ENCODE results near the gene MYO7B.

Gene MYO7B

GRCh38 chr2:127535422-127535901 is at the start of gene MYO7B:
TSS of gene MYO7B (plus strand) at chr2:127535683. CDS start at chr2:127559723, 24,040 bp downstream.
- no peak for DNase-seq

DNA sequence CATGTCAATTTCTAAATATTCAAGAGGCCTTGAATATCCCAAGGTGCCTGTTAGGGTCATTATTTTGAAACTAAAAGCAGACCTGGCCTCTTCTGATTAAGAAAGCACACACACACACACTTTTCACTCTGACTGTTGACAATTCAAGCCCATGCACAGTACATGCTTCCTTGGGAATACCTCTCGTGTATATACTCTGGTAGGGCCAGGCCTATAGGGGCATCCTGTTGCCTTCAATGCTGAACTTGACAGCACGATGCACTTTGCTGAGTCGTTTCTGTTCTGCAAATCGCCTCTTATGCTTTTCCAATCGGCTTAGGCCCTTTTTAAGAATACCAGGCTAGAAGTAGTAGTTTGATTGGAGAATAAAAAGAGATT is 49.8 kb upstream of the MYO7B start:
- DNase-seq, result no peak

GRCh38 chr2:127486247-127487058 is 49.0 kb upstream of the MYO7B start:
- DNase-seq, result no peak

GRCh38 chr2:127490283-127490682 is 45.2 kb upstream of the MYO7B start:
- DNase-seq, result no peak

- DNase-seq, result no peak
These were observed 37.1 kb upstream of the MYO7B start for GRCh38 chr2:127498386-127498785.

DNA sequence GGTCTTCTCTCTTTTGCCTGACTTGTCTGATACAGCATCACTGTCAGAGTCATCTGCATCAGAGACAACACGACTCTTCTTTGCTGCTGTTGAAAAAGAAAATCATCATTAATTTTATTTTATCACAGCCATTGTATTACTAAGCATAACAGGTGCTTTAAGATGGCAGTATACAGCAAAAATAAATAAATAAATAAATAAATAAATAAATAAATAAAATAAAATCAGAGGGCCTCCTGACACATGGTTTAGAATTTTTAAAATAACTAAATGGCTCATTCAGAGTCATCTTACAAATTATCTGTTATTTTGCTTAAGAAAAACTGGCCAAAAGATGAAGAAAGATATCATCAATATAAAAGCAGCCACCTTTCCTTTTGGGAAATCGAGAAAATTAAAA is 32.0 kb upstream of the MYO7B start:
- no peak for DNase-seq

GRCh38 chr2:127504552-127505430 is 30.7 kb upstream of the MYO7B start:
- DNase-seq, result no peak

DNA sequence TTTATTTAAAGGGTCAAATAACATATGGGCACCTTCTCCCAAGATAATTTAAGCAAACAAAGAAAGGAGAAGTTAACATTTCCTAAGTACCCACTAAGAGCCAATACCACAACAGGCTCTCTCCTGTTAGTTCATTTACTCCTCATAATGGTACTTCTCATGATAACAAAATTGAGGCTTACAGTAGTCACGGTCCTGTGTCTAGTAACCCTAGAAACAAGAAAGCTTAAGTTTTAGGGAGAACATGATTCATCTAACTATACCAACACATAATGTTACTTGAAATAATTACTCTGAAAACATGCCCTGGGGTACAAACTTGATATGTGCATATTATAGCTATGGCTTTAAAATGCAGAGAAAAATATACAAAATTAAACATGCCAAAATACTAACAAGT is 29.0 kb upstream of the MYO7B start:
- no peak for DNase-seq

GRCh38 chr2:127508023-127508630 is 27.4 kb upstream of the MYO7B start:
- DNase-seq, result peak in 1 of 58 donors; percentile 45

DNA sequence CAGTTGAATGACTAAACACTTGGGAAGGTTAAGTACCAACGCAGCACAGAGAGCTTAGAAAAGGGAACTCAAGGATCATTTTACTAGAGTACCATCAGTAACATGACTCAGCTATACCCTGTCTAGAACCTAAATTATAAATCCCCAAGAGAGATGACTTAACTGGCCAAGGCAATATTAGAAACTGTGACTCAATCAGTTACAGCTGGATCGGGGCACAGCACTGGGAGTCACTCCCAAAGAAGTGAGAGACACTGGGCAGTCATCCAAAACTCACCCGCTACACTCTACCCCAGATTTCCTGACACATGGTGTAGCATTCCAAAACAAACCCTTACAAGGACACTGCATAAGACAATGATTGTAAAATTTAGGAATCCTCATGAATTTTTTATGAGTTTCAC is 26.9 kb upstream of the MYO7B start:
- peak in 48 of 58 donors; percentile 11 to 88 (median 54) for DNase-seq

- DNase-seq, result no peak
These were observed 25.4 kb upstream of the MYO7B start for GRCh38 chr2:127510073-127510472.

DNA sequence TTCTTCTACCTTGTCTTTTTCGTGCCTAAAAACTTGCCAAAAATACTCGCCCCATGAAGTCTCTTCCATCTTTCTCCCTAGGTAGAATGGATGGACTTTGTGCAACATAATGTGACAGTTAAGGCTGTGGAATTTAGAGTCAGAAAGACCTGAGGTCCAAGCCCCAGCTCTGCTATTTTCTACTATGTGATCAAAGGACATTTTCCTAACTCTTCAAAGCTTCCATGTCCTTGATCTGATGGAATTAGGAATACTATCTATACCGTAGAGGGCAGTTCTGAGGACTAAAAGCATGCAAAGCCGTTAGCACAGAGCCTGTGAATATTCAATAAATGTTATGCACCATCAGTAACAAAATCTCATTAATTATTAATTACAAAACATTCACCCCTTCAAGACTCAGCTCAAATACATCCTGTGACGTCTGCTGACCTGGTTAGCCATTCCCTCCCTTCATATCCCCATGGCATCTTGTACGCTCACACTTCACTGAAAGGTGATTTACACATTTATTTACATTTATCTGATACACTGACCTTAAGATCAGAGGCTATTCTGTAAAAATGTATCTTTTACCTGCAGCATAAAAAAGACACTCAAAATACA is 24.3 kb upstream of the MYO7B start:
- no peak for DNase-seq

DNA sequence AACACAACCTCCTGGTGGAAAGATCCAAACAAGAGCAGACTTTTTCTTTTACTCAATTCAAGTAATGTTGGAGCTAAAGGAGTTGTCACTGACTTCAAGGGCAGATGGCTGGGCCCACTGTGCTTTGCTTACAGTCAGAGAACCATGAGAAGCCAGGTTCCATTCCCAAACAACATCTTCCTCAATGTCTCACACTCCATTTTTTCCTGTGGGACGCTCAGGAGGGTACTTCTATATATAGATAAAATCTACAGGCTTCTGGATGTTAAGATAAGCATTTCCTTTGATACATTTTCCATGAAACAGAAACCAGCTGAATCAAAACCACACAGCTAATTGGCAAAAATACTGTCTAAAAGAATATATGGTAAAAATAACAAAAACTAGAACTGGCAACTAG is 23.6 kb upstream of the MYO7B start:
- no peak for DNase-seq

- no peak for DNase-seq
These were observed 23.1 kb upstream of the MYO7B start for GRCh38 chr2:127512362-127512761.

DNA sequence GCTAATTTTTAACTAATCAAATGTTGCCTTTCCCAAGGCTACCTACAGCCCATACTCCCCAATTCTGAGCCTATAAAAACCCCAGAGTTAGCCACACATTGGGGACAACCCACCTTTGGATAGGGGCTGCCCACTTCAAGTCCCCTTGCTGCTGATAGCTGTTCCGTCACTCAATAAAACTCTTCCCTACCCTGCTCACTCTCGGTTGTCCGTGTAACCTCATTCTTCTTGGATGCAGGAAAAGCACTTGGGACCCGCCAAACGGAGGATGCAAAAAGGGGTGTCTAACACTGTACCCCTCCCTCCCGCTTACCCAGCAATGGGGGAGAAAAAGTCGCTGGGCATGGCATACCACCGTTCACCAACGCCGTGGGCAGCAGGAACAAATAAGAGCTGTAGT is 21.4 kb upstream of the MYO7B start:
- peak in 2 of 58 donors; percentile 49 to 60 for DNase-seq

GRCh38 chr2:127514485-127514884 is 21.0 kb upstream of the MYO7B start:
- DNase-seq, result peak in 41 of 58 donors; percentile 12 to 85 (median 54)

GRCh38 chr2:127515383-127515915 is 20.0 kb upstream of the MYO7B start:
- DNase-seq, result no peak

DNA sequence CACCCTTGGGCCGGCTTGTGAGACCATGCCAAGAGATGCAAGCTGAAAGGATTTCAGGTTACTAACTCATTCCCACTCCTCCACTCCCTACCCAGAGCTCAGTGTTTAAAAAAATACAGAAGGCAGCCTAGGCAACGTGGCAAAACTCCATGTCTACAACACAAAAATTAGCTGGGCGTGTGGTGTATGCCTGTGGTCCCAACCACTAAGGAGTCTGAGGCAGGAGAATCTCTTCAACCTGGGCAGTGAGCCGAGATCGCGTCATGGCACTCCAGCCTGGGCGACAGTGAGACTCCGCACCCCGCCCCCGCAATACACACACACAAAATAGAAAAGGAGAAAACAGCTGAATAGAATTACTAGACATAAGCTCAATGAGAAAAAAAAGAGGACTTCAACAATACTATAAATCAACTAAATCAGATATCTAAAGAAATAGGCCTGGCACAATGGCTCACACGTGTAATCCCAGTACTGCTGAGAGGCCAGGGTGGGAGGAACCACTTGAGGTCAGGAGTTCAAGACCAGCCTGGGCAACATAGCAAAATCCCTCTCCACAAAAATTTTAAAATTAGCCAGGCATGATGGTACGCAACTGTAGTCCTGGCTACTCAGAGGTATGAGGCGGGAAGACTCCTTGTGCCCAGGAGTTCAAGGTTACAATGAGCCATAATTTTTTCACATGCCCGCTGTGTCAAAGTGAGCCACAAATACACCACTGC is 19.3 kb upstream of the MYO7B start:
- DNase-seq, result peak in 52 of 58 donors; percentile 23 to 88 (median 68)

DNA sequence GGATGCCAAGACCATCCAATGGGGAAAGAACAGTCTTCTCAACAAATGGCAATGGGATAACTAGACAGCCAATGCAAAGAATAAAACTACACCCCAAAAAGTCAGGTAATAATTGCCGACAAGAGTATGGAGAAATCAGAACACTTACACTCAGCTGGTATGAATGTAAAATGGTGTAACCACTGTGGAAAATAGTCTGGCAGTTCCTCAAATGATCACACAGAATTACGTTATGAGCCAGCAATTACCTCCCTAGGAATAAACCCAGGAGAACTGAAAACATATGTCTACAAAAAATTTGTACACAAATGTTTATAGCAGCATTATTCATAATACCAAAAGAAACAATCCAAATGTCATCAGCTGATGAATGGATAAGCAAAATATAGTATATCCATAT is 18.0 kb upstream of the MYO7B start:
- DNase-seq, result no peak

DNA sequence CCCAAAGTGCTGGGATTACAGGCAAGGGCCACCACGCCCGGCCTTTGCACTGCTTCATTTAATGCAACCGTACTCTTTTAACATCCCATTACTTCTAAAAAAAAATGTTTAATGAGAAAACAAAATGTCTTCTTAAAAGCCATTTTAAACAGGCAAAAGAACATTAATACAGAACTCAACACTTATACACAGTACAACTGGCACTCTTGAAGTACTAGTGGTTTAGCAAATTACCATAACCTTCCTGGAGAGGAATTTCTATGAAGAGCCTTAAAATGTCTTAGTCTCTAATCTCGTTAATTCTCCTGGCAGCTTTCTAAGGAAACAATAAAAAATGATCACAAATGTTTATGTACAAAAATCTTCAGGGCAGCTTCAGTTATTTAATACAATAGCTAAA is 15.1 kb upstream of the MYO7B start:
- no peak for DNase-seq
